UCSD-AML1 (cell line): Measurements from ENCODE around the gene ISX.
"Not testable (repeated sequence)": the region's sequence is repeated elsewhere in the genome, so short reads cannot be mapped to it uniquely, and the experiment has no call there.

Experiments used
- DNase-seq: peaks from one replicate; lab custom pipeline; 2025; ENCODE audit not compliant: unreplicated experiment; lab: John Stamatoyannopoulos, UW

Gene ISX

GRCh38 chr22:35065796-35066218 lies at the start of gene ISX:
Gene ISX (plus strand): TSS chr22:35066158. CDS start chr22:35067088, 930 bp downstream.
- DNase-seq = no peak

DNA sequence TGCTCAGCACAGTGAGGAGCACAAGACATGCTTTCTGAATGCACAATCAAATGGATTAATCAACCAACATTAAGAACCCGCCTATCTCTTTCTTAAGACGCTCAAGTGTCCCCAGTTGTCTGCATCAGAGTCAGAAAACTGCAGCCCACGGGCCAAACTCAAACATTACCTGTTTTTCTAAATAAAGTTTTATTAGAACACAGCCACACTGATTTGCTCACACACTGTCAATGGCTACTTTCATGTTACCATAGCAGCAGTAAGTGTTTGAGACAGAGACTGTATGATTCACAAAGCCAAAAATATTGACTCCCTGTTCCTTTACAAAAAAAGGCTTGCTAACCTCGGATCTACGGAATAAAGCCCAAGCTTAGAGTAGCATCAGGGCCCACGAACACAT lies 49.0 kb upstream of the ISX start:
- DNase-seq = no peak

DNA sequence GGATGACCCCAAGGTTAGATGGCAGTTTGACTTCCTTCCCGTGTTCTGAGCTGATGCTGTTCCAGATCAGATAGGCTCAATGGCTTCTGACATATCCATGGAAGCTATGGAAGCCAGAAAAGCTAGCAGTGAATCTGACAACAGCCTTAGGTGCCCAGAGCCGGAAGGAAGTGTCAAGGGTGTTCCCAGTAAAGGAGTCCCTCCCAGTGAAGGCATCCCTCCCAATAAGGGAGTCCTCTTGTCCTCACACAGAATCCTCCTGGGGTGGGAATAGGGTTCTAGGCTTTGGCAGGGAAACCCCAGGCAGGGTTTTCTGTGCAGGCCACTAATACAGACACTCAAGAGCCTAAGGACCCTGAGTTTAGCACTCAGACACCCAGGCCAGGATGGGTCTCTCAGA lies 47.0 kb upstream of the ISX start:
- DNase-seq = no peak

DNA sequence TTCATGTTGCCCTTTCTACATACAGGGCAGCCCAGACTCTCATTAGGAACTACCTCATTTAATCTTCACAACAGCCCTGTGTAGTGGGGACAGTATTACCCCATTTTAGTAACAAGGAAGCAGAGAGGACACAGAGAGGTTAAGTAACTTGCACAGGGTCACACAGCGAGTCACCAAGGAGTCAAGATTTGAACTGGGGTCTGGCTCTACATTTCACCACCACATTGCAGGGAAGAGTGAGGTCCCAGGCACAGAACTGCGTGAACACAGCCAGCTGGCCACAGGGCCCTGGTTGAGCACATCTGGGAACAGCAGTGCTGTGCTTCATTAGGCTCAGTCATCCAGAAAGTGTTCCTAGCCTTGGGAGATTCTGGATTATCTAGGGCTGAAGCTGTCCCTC lies 45.4 kb upstream of the ISX start:
- no peak for DNase-seq

- no peak for DNase-seq
These were observed 44.8 kb upstream of the ISX start for GRCh38 chr22:35021161-35021560.

GRCh38 chr22:35022291-35022690 lies 43.7 kb upstream of the ISX start:
- DNase-seq = no peak

- peak; percentile 64 for DNase-seq
These were observed 42.1 kb upstream of the ISX start for GRCh38 chr22:35023692-35024363.

DNA sequence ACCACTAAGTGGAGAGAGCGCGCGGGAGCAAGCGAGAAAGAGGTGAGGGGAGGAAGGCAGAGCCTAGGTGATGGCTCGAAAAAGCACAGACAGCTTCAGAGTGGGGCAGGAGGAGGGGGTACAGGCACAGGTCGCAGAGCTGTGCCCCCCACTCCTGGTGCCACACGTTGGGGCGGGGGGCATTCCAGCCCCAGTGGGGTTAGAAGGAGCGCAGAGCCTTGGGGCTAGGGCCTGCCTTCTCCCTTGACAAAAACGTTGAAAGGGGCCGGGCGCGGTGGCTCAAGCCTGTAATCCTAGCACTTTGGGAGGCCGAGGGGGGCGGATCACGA lies 41.6 kb upstream of the ISX start:
- DNase-seq = no peak

DNA sequence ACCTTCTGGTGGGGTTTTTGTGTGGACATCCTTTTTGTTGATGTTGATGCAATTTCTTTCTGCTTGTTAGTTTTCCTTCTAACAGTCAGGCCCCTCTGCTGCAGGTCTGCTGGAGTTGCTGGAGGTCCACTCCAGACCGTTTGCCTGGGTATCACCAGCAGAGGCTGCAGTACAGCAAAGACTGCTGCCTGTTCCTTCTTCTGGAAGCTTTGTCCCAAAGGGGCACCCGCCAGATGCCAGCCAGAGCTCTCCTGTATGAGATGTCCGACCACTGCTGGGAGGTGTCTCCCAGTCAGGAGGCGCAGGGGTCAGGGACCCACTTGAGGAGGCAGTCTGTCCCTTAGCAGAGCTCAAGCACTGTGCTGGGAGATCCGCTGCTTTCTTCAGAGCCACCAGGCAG lies 35.8 kb upstream of the ISX start:
- DNase-seq = not testable (repeated sequence)

DNA sequence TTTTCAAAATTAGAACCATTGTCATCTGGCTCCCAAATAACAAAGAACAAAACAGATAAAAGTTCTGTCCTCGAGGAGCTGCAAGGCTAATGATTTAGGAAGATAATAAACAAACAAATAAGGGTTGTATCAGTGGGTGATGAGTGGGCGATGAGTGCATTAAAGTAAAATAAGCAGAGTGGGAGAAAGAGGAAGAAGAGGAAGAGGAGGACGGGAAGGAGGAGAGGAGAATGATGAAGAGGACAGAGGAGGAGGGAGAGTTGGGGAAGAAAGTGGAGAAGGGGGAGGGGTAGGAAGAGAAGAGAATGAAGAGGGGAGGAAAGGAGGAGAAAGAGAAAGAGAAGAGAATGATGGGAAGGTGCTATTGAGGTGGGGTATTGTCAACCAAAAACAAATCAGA lies 33.4 kb upstream of the ISX start:
- no peak for DNase-seq

DNA sequence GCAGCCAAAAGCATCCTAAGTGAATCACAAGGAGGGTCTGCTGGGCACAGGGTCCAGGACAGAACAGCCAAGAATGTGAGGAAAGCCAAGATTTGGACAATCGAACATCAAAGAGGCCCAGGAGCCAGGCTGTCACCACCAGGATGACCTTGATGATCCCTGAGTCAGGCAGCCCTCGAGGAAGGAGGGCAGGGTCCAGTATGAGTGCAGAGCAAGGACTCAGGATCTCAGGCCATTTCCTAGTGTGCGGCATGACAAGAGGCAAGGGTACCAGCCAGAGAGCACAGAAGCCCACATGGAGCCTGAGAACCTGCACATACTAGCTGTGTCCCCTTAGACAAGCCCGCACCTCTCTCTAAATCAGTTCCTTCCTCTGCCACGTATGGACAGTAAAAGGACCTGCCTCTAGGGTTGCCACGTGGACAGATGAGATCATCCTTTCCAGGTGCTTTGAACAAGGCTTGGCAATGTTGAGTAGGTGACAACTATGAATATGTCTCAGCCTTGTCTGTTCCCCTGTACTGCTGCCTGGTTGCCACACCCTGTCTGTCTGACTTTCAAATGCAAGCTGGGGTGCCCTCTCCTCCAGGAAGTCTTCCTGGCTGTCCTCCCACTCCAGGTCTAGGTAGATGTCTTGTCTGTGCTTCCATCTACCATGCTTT lies 32.2 kb upstream of the ISX start:
- no peak for DNase-seq

GRCh38 chr22:35034963-35035362 lies 31.0 kb upstream of the ISX start:
- DNase-seq = no peak

- no peak for DNase-seq
These were observed 28.9 kb upstream of the ISX start for GRCh38 chr22:35037089-35037488.

DNA sequence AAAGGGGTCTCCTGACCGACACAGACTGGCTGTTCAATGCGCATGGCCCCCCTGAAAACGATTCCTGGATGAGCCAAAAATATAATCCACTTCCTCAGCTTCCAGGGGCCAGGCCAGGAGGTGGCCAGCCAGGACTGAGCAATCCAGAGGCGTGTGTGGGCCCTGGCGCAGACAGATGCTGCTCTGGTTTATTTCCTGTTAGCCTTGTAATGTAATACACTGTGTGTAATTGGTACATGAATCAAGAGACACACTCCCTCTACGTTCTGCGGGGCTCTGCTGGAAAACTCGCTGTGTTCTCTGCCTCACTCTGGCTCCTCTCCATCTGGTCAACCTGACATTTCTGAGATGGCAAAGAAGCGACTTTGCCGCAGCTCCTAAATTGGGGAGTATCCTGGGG lies 26.3 kb upstream of the ISX start:
- no peak for DNase-seq

GRCh38 chr22:35043252-35043933 lies 22.6 kb upstream of the ISX start:
- no peak for DNase-seq

DNA sequence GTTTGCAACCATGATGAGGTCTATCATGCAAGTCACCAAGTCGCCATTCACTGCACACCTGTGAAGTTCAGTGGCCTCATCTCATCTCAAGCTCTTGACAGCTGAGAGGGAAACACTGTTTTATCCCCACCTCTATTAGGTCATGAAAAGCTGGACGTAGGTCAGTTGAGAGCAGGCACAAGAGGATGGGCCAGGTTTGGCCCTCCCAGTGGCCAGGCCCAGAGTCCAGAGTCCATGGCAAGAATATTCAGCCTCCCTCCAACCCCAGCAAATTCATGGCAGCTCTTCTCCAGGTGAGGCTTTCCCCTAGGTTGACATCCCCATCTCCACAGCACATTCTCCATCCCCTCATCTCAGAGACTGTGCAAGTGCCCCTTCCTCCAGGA lies 22.0 kb upstream of the ISX start:
- DNase-seq = no peak

DNA sequence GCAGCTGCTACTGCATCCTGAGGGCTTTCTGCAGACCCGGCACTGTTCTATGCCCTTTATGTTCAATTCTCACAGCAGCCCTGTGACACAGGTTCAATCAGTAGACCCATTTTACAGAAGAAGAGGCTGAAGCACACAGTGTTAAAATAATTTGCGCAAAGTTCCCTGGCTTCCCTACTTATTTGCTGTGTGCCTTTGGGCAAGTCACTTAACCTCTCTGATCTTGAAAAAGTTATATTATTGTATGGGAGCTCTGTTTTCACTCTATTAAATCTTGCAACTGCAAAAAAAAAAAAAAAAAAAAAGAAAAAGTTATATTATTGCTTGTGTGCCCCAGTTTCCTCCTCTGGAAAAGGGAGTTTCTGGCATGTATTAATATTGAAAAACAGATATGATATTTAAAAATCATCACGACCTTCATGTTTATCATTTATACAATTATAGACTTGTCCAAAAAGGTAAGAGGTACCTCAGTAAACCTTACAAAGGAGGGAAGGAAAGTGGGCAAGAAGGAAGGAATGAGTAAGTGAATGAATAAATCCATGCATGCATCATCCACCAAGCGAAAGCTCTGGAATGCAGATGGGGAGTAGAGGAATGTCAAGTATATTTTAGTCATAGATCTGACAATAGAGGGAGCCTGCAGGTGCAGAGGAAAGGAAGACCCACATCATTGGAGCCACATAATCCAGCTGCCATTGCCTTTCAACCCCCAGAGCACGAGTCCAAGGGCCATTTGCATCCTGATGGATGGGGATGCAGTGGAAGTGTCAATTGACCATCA lies 21.2 kb upstream of the ISX start:
- DNase-seq = no peak

DNA sequence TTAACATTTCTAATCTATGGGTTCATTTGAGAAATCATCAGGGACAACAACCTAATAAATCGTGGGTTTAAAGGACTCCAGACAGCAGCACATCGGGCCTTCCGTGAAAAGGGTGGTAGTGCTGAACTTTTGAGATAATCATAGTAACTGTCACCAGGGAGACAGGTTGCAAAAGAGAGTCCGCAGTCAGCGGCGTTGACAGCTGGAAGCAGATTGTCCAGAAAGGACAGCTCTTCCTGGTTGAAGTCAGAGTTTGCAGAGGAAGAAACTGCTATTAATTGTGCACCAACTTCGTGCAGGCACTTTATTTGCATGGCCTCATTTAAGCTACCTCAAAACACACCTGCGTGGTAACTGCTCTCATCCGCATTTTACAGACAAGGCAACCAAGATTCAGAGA lies 20.5 kb upstream of the ISX start:
- DNase-seq = no peak

DNA sequence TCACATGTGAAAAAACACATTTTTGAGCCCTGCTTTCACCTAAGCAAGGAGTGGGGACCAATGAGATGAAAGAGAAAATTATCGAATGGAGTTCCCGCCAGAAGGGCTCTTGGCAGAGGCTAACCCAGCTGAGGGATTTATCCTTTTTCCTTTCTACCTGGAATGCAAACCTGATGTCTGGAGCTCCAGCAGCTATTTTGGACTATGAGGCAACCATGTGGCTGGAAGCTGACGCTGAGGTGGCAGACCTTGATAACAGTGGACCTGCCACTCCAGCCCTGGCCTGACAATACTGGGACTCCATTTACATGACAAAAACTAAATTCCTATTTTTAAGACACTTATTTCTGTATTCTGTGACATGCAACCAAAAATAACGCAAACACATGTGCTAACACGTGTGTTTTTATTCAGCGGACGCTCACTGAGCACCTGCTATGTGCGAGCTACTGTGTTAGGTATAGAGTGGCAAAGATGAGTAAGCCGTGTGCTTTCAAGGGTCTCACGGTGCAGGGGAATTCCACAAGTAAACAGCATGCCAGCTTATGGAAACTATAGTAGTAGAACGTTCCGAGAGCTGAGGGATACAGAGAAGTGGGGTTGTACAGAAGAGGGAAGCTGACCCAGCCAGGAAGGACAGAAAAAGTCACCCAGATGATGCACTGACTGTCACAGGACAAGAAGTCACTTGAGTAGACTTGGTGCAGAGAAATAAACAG lies 19.1 kb upstream of the ISX start:
- no peak for DNase-seq

DNA sequence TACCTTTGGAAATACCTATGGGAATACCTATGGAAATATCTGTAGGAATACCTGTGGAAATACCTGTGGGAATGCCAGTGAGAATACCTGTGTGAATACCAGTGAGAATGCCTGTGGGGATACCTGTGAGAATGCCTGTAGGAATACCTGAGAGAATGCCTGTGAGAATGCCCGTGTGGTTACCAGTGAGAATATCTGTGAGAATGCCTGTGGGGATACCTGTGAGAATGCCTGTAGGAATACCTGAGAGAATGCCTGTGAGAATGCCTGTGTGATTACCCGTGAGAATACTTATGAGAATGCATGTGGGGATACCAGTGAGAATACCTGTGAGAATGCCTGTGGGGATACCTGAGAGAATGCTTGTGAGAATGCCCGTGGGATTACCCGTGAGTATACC lies 15.9 kb upstream of the ISX start:
- not testable (repeated sequence) for DNase-seq

DNA sequence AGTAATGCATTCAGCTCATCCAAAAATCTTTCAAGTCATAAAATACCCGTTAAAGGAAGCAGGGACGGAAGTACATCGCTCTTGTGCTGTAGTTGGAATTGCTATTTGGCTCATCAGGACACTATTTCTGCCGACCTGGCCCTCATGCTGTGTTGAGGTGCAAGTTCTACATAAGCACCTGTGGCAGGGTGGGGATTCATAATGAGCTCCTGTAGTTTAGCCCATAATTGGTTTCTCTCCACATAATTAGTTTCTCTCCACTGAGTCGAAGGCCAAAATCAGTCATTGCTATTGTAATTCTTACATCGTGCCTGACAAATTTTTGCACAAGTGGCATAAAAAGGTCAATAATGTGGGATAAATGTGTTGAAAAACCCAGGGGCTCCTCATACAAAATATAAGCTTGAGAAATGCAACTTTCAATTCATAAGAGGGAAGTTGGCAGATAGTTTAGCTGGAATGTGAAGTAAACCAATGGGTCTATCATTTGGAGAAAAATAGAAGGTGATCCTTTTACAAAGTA lies 14.9 kb upstream of the ISX start:
- DNase-seq = no peak
